Mesenchymal stem cell (in vitro differentiated cells and primary cell): ENCODE data around the gene ROR2.

Experiments
- DNase-seq: peaks from one replicate; pipeline ENCODE4 v3.0.0-alpha.2; 2013
- H2AFZ ChIP-seq: one replicate; pipeline ENCODE4 v1.6.1; 2013; ENCODE audit warnings: low read depth, mild to moderate bottlenecking, control low read depth, inconsistent platforms, low read length, moderate library complexity
- H2AK5ac ChIP-seq: 2 replicates; pipeline ENCODE4 v1.6.1; 2013; ENCODE audit warnings: low read length, moderate library complexity, mild to moderate bottlenecking, inconsistent platforms; ENCODE audit not compliant: severe bottlenecking
- H2BK120ac ChIP-seq: one replicate; pipeline ENCODE4 v1.6.1; 2013; ENCODE audit warnings: low read depth, mild to moderate bottlenecking, inconsistent platforms, low read length, moderate library complexity
- H2BK12ac ChIP-seq, 2 experiments: one replicate each; pipeline ENCODE4 v1.6.1; 2013; ENCODE audit warnings: inconsistent platforms in 2 of 2, low read length in 2 of 2, mild to moderate bottlenecking in 2 of 2, moderate library complexity in 2 of 2, control low read depth in 1 of 2
- H2BK15ac ChIP-seq: one replicate; pipeline ENCODE4 v1.6.1; 2013; ENCODE audit warnings: mild to moderate bottlenecking, low read depth, inconsistent platforms; ENCODE audit not compliant: poor library complexity, severe bottlenecking
- H2BK5ac ChIP-seq: 2 replicates; pipeline ENCODE4 v1.6.1; 2013; ENCODE audit warnings: low read depth, mild to moderate bottlenecking, low read length, control low read depth, inconsistent platforms; ENCODE audit not compliant: poor library complexity, severe bottlenecking
- H3K14ac ChIP-seq, 2 experiments: one replicate each; pipeline ENCODE4 v1.6.1; 2013; ENCODE audit warnings: inconsistent platforms in 2 of 2, low read length in 2 of 2, control low read depth in 1 of 2, mild to moderate bottlenecking in 1 of 2, moderate library complexity in 1 of 2
- H3K18ac ChIP-seq, 2 experiments: one replicate each; pipeline ENCODE4 v1.6.1; 2013; ENCODE audit warnings: inconsistent platforms in 2 of 2, low read length in 2 of 2, control low read depth in 1 of 2, low read depth in 1 of 2, mild to moderate bottlenecking in 1 of 2
- H3K23ac ChIP-seq, 2 experiments: one replicate each; pipeline ENCODE4 v1.6.1; 2013; ENCODE audit warnings: inconsistent platforms in 2 of 2, low read length in 2 of 2, mild to moderate bottlenecking in 2 of 2, moderate library complexity in 2 of 2, control low read depth in 1 of 2
- H3K27ac ChIP-seq: 2 replicates; pipeline ENCODE4 v1.5.1; 2013; ENCODE audit warnings: mild to moderate bottlenecking, moderate library complexity, low read length, control low read depth, inconsistent platforms; ENCODE audit not compliant: poor library complexity, severe bottlenecking
- H3K27me3 ChIP-seq, 2 experiments: 2 replicates each; pipeline versions ENCODE4 v1.6.1 to v1.7.0; 2013; ENCODE audit warnings: low read length in 2 of 2, mild to moderate bottlenecking in 2 of 2, moderate library complexity in 2 of 2, control low read depth in 1 of 2, inconsistent platforms in 1 of 2; ENCODE audit not compliant: control insufficient read depth in 1 of 2, insufficient read depth in 1 of 2
- H3K36me3 ChIP-seq, 2 experiments: 2 replicates each; pipeline versions ENCODE4 v1.6.1 to v1.7.0; 2013; ENCODE audit warnings: low read length in 2 of 2, control low read depth in 1 of 2, inconsistent platforms in 1 of 2, low read depth in 1 of 2, mild to moderate bottlenecking in 1 of 2; ENCODE audit not compliant: insufficient read depth in 2 of 2, control insufficient read depth in 1 of 2
- H3K4ac ChIP-seq, 2 experiments: one replicate each; pipeline ENCODE4 v1.6.1; 2013; ENCODE audit warnings: inconsistent platforms in 2 of 2, low read length in 2 of 2, mild to moderate bottlenecking in 2 of 2, moderate library complexity in 2 of 2, control low read depth in 1 of 2, low read depth in 1 of 2
- H3K4me1 ChIP-seq: 2 replicates; pipeline ENCODE4 v1.6.1; 2013; ENCODE audit warnings: low read depth, low read length, control low read depth; ENCODE audit not compliant: control insufficient read depth, insufficient read depth
- H3K4me2 ChIP-seq: 2 replicates; pipeline ENCODE4 v1.6.1; 2013; ENCODE audit warnings: low read length, mild to moderate bottlenecking, inconsistent platforms; ENCODE audit not compliant: poor library complexity, severe bottlenecking
- H3K4me3 ChIP-seq, 2 experiments: 2 replicates each; pipeline versions ENCODE4 v1.5.1 to v1.7.0; 2013; ENCODE audit warnings: low read length in 2 of 2, mild to moderate bottlenecking in 2 of 2, control low read depth in 1 of 2, low read depth in 1 of 2; ENCODE audit not compliant: insufficient read depth in 1 of 2
- H3K79me1 ChIP-seq: replicated peaks from 2 replicates; pipeline ENCODE4 v1.6.1; 2013; ENCODE audit warnings: mild to moderate bottlenecking, control low read depth, low read length, inconsistent platforms; ENCODE audit not compliant: poor library complexity, severe bottlenecking
- H3K9ac ChIP-seq: 2 replicates; pipeline ENCODE4 v1.7.0; 2013; ENCODE audit warnings: mild to moderate bottlenecking, low read length, moderate library complexity
- H3K9me3 ChIP-seq: 2 replicates; pipeline ENCODE4 v1.7.0; 2013; ENCODE audit warnings: mild to moderate bottlenecking, low read length; ENCODE audit not compliant: control insufficient read depth
- H4K8ac ChIP-seq: one replicate; pipeline ENCODE4 v1.6.1; 2013; ENCODE audit warnings: inconsistent platforms, mild to moderate bottlenecking, low read length, moderate library complexity
- H4K91ac ChIP-seq: one replicate; pipeline ENCODE4 v1.6.1; 2013; ENCODE audit warnings: mild to moderate bottlenecking, low read length, inconsistent platforms
- WGBS: methylation state at CpG from one replicate; pipeline ENCODE4 v1.1.7; 2013; ENCODE audit warnings: mixed read lengths; 5-methylcytosine and 5-hydroxymethylcytosine counted together

ROR2 gene

GRCh38 chr9:91886414-91887076 is 63.5 kb downstream of the ROR2 start:
- Histone ChIP-seq H3K27ac (peak overlapping the region; percentile 63), H3K27me3 (no peaks in the 10 kb centered on the region), H3K4ac (peak overlapping the region; percentile 36 to 44), H3K9me3 (no peaks in the 10 kb centered on the region), H2BK5ac (peak overlapping the region; percentile 36), H4K8ac (peak overlapping the region; percentile 90), H2BK120ac (peak overlapping the region; percentile 90), H3K4me3 (peak overlapping the region in 1 of 2 experiments; percentile 3), H4K91ac (peak overlapping the region; percentile 83), H3K9ac (peak overlapping the region; percentile 13), H3K18ac (peak overlapping the region; percentile 82 to 96), H3K79me1 (peaks cover 28% of the 10 kb centered on the region), H2BK15ac (peak overlapping the region; percentile 87), H2AFZ (peak overlapping the region; percentile 66), H3K23ac (peak overlapping the region; percentile 0 to 30), H3K4me1 (peaks cover 22% of the 10 kb centered on the region), H2BK12ac (peak overlapping the region; percentile 59 to 88), H3K14ac (peak overlapping the region in 1 of 2 experiments; percentile 12), H3K36me3 (no peaks in the 10 kb centered on the region), H3K4me2 (peak overlapping the region; percentile 31), H2AK5ac (peak overlapping the region; percentile 37)
- DNase-seq, result peak; percentile 37
- WGBS, result 43% methylated on average over 20 of the region's 32 CpGs

GRCh38 chr9:91885746-91886413 is 64.1 kb downstream of the ROR2 start:
- peak overlapping the region; percentile 6 for H3K27ac ChIP-seq
- peak overlapping the region; percentile 87 for H2BK15ac ChIP-seq
- no peaks in the 10 kb centered on the region for H3K9me3 ChIP-seq
- H3K27me3 ChIP-seq, result no peaks in the 10 kb centered on the region
- H3K79me1 ChIP-seq, result peaks cover 26% of the 10 kb centered on the region
- no peak overlapping the region for H2BK5ac ChIP-seq
- H2AK5ac ChIP-seq, result no peak overlapping the region
- peak overlapping the region; percentile 44 to 88 for H2BK12ac ChIP-seq
- no peaks in the 10 kb centered on the region for H3K36me3 ChIP-seq
- peak overlapping the region in 1 of 2 experiments; percentile 10 for H3K4ac ChIP-seq
- H3K4me3 ChIP-seq, result peak overlapping the region in 1 of 2 experiments; percentile 3
- H3K4me2 ChIP-seq, result peak overlapping the region; percentile 1
- peak overlapping the region; percentile 54 for H4K8ac ChIP-seq
- H3K23ac ChIP-seq, result peak overlapping the region in 1 of 2 experiments; percentile 0
- H3K18ac ChIP-seq, result peak overlapping the region; percentile 82 to 96
- 85% methylated on average over 18 of the region's 22 CpGs for WGBS
- no peak overlapping the region for H3K9ac ChIP-seq
- peak overlapping the region; percentile 90 for H2BK120ac ChIP-seq
- DNase-seq, result no peak
- H4K91ac ChIP-seq, result peak overlapping the region; percentile 83
- peak overlapping the region; percentile 66 for H2AFZ ChIP-seq
- H3K14ac ChIP-seq, result peak overlapping the region in 1 of 2 experiments; percentile 12
- peaks cover 22% of the 10 kb centered on the region for H3K4me1 ChIP-seq

- H3K4ac ChIP-seq, result no peak overlapping the region
- peak overlapping the region in 1 of 2 experiments; percentile 48 for H3K18ac ChIP-seq
- H2BK5ac ChIP-seq, result peak overlapping the region; percentile 48
- peak overlapping the region; percentile 73 for H2AK5ac ChIP-seq
- H4K91ac ChIP-seq, result peak overlapping the region; percentile 57
- DNase-seq, result no peak
- H3K14ac ChIP-seq, result no peak overlapping the region
- H3K9me3 ChIP-seq, result no peaks in the 10 kb centered on the region
- H3K4me3 ChIP-seq, result no peak overlapping the region
- no peaks in the 10 kb centered on the region for H3K36me3 ChIP-seq
- H4K8ac ChIP-seq, result peak overlapping the region; percentile 59
- peaks cover 21% of the 10 kb centered on the region for H3K4me1 ChIP-seq
- no peak overlapping the region for H3K27ac ChIP-seq
- 70% methylated on average over 10 of the region's 12 CpGs for WGBS
- no peak overlapping the region for H2AFZ ChIP-seq
- H3K79me1 ChIP-seq, result peaks cover 26% of the 10 kb centered on the region
- H3K27me3 ChIP-seq, result no peaks in the 10 kb centered on the region
- no peak overlapping the region for H3K4me2 ChIP-seq
- H2BK120ac ChIP-seq, result no peak overlapping the region
- no peak overlapping the region for H3K23ac ChIP-seq
- H3K9ac ChIP-seq, result no peak overlapping the region
- no peak overlapping the region for H2BK15ac ChIP-seq
- peak overlapping the region; percentile 51 to 86 for H2BK12ac ChIP-seq
These were observed 65.0 kb downstream of the ROR2 start for GRCh38 chr9:91884696-91885687.
